Endothelial cell of umbilical vein (primary cell): ENCODE measurements around the gene RGS9BP. TPM values are rescaled to one million over a fixed set of nuclear protein-coding genes. Genes with fewer than 3 reads are reported as not detected.

Source experiments
- BruUV-seq: library from RNA; stranded (reverse); fragments of 400-500 nt; replicated peaks from 2 replicates; lab custom pipeline; 2021; lab: Mats Ljungman, UMichigan
- CTCF ChIA-PET: fragments of 300-600, 350-600 bp; sonication (Branson Sonifier 250); formaldehyde crosslinking; loops from one replicate; lab custom pipeline; 2021; ENCODE audit warnings: antibody characterized with exemption, inconsistent platforms; lab: Charles Lee
- POLR2A ChIA-PET: fragments of 300-600, 350-600 bp; sonication (Branson Sonifier 250); formaldehyde crosslinking; loops from one replicate; lab custom pipeline; 2021; ENCODE audit warnings: antibody characterized with exemption, inconsistent platforms; lab: Charles Lee
- DNase-seq: peaks from one replicate; pipeline ENCODE4 v3.0.0-alpha.2; 2011; ENCODE audit warnings: low read depth, low spot score
- FAIRE-seq: peaks from 2 replicates; lab custom pipeline; 2011; peaks lifted over from hg19 to GRCh38; lab: Jason Lieb, UNC
- H2AFZ ChIP-seq: 2 replicates; pipeline ENCODE4 v1.6.0; 2012; ENCODE audit warnings: low read depth, low read length, control low read depth, inconsistent platforms
- H3K27ac ChIP-seq: 2 replicates; pipeline ENCODE4 v1.5.1; 2011; ENCODE audit warnings: low read depth, mild to moderate bottlenecking, control low read depth, low read length, moderate library complexity; ENCODE audit not compliant: insufficient read depth
- H3K27me3 ChIP-seq, 2 experiments: 2 replicates each; pipeline versions ENCODE4 v1.6.0 to v1.6.1; 2011; ENCODE audit warnings: low read length in 2 of 2, mixed read lengths in 1 of 2; ENCODE audit not compliant: control insufficient read depth in 2 of 2, insufficient read depth in 2 of 2
- H3K36me3 ChIP-seq, 2 experiments: 2 replicates in 1 of 2; 3 replicates in 1 of 2; pipeline ENCODE4 v1.5.1; 2011; ENCODE audit warnings: low read length in 2 of 2, mild to moderate bottlenecking in 1 of 2, moderate library complexity in 1 of 2; ENCODE audit not compliant: control insufficient read depth in 2 of 2, insufficient read depth in 2 of 2; ENCODE audit errors: extremely low read depth in 1 of 2
- H3K4me1 ChIP-seq: 3 replicates; pipeline ENCODE4 v1.5.1; 2011; ENCODE audit warnings: mild to moderate bottlenecking, low read length; ENCODE audit not compliant: control insufficient read depth, insufficient read depth; ENCODE audit errors: extremely low read depth
- H3K4me2 ChIP-seq: 2 replicates; pipeline ENCODE4 v1.6.1; 2011; ENCODE audit warnings: low read length, control low read depth, mixed read lengths; ENCODE audit not compliant: insufficient read depth
- H3K4me3 ChIP-seq, 3 experiments: fragments of 200-600 bp in 1 of 3; sonication (generic), shearing (Covaris generic) in 1 of 3; replicated peaks in 1 of 3; 2 replicates each; pipeline ENCODE4 v1.5.1; 2011 to 2016; ENCODE audit warnings: control low read depth in 3 of 3, low read length in 3 of 3, mild to moderate bottlenecking in 2 of 3, inconsistent platforms in 1 of 3, low read depth in 1 of 3, moderate library complexity in 1 of 3; ENCODE audit not compliant: insufficient read depth in 1 of 3
- H3K79me2 ChIP-seq: 2 replicates; pipeline ENCODE4 v1.6.0; 2012; ENCODE audit warnings: low read length, inconsistent platforms; ENCODE audit not compliant: control insufficient read depth, insufficient read depth
- H3K9ac ChIP-seq: replicated peaks from 2 replicates; pipeline ENCODE3; 2011; ENCODE audit warnings: low read length, control low read depth; ENCODE audit not compliant: insufficient read depth; ENCODE audit errors: extremely low read depth
- H3K9me1 ChIP-seq: replicated peaks from 3 replicates; pipeline ENCODE4 v1.6.0; 2011; ENCODE audit warnings: mild to moderate bottlenecking, low read length; ENCODE audit not compliant: control insufficient read depth, insufficient read depth; ENCODE audit errors: extremely low read depth
- H3K9me3 ChIP-seq: replicated peaks from 2 replicates; pipeline ENCODE4 v1.5.1; 2012; ENCODE audit warnings: low read length, inconsistent platforms; ENCODE audit not compliant: control insufficient read depth, insufficient read depth
- H4K20me1 ChIP-seq: replicated peaks from 2 replicates; pipeline ENCODE3; 2011; ENCODE audit warnings: mild to moderate bottlenecking, low read length; ENCODE audit not compliant: control insufficient read depth, insufficient read depth; ENCODE audit errors: extremely low read depth
- EZH2 ChIP-seq: IDR thresholded peaks from 2 replicates; pipeline ENCODE4 v1.6.1; 2012; ENCODE audit warnings: borderline replicate concordance, low read depth, mild to moderate bottlenecking, moderate library complexity, low read length, inconsistent platforms; ENCODE audit not compliant: severe bottlenecking
- FOS ChIP-seq: IDR thresholded peaks from 2 replicates; pipeline ENCODE4 v1.6.1; 2011; ENCODE audit warnings: mild to moderate bottlenecking, low read length, moderate library complexity, borderline replicate concordance; ENCODE audit not compliant: insufficient read depth
- JUN ChIP-seq: IDR thresholded peaks from 2 replicates; pipeline ENCODE4 v1.6.1; 2011; ENCODE audit warnings: borderline replicate concordance, low read depth; ENCODE audit not compliant: insufficient read length, insufficient read depth
- MYC ChIP-seq: IDR thresholded peaks from one replicate; pipeline ENCODE4 v1.6.1; 2011; ENCODE audit warnings: mild to moderate bottlenecking, low read depth, low read length
- POLR2AphosphoS5 ChIP-seq: IDR thresholded peaks from 2 replicates; pipeline ENCODE4 v1.6.1; 2012; ENCODE audit warnings: low read depth, mild to moderate bottlenecking, control low read depth, low read length, moderate library complexity; ENCODE audit not compliant: insufficient read depth
- dilution Hi-C: fragments of 300-500 bp; cut with MboI; formaldehyde crosslinking; loops from one replicate; pipeline ENCODE4 v1.15.0; 2019; ENCODE audit warnings: low sequenced_read_pairs; ENCODE audit not compliant: extremely low pct_ligation_motif_present
- intact Hi-C: fragments of 100-400 bp; cut with micrococcal nuclease; formaldehyde crosslinking; loops from one replicate; pipeline ENCODE4 v1.10.0; 2022
- polyA plus RNA-seq, 4 experiments: library from polyadenylated mRNA; depleted of rRNA in 3 of 4; stranded (reverse) in 3 of 4; unstranded in 1 of 4; fragments of >200 nt; gene quantifications; 2 replicates each; pipeline versions ENCODE4 v1.2.1 to v1.2.3, GENCODE V29; 2011 to 2012; ENCODE audit warnings: missing spikeins in 1 of 4
- small RNA-seq: library from RNA; depleted of rRNA; stranded (forward); fragments of <200 nt; gene quantifications from one replicate; pipeline ENCODE3, GENCODE V24; 2012; ENCODE audit warnings: low replicate concordance, low read depth; ENCODE audit not compliant: insufficient read depth, insufficient read length
- total RNA-seq: library from RNA; stranded (reverse); gene quantifications from 2 replicates; pipeline ENCODE4 v1.2.3, GENCODE V29; 2021
- TF ChIP-seq, protein P1 (sequence below), 2 donors: IDR thresholded peaks; 1 replicate in 1 of 2; 2 replicates in 1 of 2; pipeline ENCODE4 v1.5.1; 2011; ENCODE audit warnings: low read length in 2 of 2, mild to moderate bottlenecking in 2 of 2, moderate library complexity in 2 of 2, control low read depth in 1 of 2, inconsistent platforms in 1 of 2, low read depth in 1 of 2; ENCODE audit not compliant: insufficient read depth in 1 of 2; ENCODE audit errors: extremely low read depth in 1 of 2
- TF ChIP-seq, protein P2 (sequence below): IDR thresholded peaks from 2 replicates; pipeline ENCODE4 v1.6.1; 2011; ENCODE audit not compliant: insufficient read depth, insufficient read length

The RGS9BP gene
- total and polyA plus RNA-seq, 2 donors (not counting 3 experiments of a cell fraction or from before 2014, with no cell fraction given), result 0.15 TPM; not detected in 1

DNA sequence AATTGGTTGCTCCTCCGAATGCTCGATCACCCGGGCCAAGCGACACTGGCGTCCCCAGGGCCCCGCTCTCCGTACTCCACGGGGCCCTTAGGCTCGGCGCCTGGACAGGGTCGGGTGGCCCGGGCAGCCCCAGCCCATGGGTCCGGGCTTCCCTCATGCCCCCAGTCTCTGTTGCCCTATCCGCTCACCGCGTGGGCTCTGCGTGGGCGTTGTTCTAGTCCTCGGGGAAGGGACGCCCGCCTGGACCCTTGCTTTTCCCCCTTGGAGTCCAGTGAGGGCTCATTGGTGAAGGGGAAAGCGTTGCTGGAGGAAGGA is 45.2 kb downstream of the RGS9BP start:
- BruUV-seq, result no TSS peak
- CTCF ChIA-PET, result no interaction called here

More for the DNA sequence above, 45.2 kb downstream of the RGS9BP start:
- POLR2A ChIA-PET, result no interaction called here
- Histone ChIP-seq H3K4me3 (no peak overlapping the region), H3K4me1 (no peaks in the 10 kb centered on the region), H3K9me3 (no peaks in the 10 kb centered on the region), H3K27ac (no peak overlapping the region), H3K27me3 (no peaks in the 10 kb centered on the region), H3K36me3 (no peaks in the 10 kb centered on the region), H3K79me2 (no peaks in the 10 kb centered on the region), H3K4me2 (no peak overlapping the region), H3K9ac (no peak overlapping the region), H2AFZ (no peak overlapping the region), H4K20me1 (no peaks in the 10 kb centered on the region), H3K9me1 (no peaks in the 10 kb centered on the region)
- intact Hi-C loops (no loop called here), dilution Hi-C loops (no loop called here)
- no peak for DNase-seq
- TF ChIP-seq POLR2AphosphoS5 (no peak), EZH2 (no peak), FOS (no peak), MYC (no peak), JUN (no peak)
- TF ChIP-seq, protein P1, sequence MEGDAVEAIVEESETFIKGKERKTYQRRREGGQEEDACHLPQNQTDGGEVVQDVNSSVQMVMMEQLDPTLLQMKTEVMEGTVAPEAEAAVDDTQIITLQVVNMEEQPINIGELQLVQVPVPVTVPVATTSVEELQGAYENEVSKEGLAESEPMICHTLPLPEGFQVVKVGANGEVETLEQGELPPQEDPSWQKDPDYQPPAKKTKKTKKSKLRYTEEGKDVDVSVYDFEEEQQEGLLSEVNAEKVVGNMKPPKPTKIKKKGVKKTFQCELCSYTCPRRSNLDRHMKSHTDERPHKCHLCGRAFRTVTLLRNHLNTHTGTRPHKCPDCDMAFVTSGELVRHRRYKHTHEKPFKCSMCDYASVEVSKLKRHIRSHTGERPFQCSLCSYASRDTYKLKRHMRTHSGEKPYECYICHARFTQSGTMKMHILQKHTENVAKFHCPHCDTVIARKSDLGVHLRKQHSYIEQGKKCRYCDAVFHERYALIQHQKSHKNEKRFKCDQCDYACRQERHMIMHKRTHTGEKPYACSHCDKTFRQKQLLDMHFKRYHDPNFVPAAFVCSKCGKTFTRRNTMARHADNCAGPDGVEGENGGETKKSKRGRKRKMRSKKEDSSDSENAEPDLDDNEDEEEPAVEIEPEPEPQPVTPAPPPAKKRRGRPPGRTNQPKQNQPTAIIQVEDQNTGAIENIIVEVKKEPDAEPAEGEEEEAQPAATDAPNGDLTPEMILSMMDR (IDR thresholded peaks at IDR 0.05; ENCODE audit: extremely low read depth in 1 of 2, insufficient read depth in 1 of 2, low read depth in 1 of 2, low read length in 2 of 2), result no peak
- TF ChIP-seq, protein P2, sequence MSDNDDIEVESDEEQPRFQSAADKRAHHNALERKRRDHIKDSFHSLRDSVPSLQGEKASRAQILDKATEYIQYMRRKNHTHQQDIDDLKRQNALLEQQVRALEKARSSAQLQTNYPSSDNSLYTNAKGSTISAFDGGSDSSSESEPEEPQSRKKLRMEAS, result no peak
- no peak for FAIRE-seq

Small RNAs within 50 kb of the gene (small RNA-seq; reads per million reads assigned to genes)
- not detected for gene RN7SL789P

Other genes with a start within 250 kb of the RGS9BP start
- 154 and 168 TPM in 2 replicates for gene PDCD5, start 94.7 kb upstream of the RGS9BP start, total RNA-seq
- gene PDCD5, start 94.7 kb upstream of the RGS9BP start, polyA plus RNA-seq, result 34.2 and 51.7 TPM in 2 replicates
- gene ANKRD27, start 668 bp upstream of the RGS9BP start, total RNA-seq, result 29.6 and 37.4 TPM in 2 replicates
- gene ANKRD27, start 668 bp upstream of the RGS9BP start, polyA plus RNA-seq, result 13.5 and 18.3 TPM in 2 replicates
- gene NUDT19, start 16.0 kb downstream of the RGS9BP start, total RNA-seq, result 13.8 and 14.0 TPM in 2 replicates
- 6.6 and 7.7 TPM in 2 replicates for gene NUDT19, start 16.0 kb downstream of the RGS9BP start, polyA plus RNA-seq
- 0.09 TPM in 1 of 2 replicates, not detected in the other for gene TDRD12, start 43.9 kb downstream of the RGS9BP start, total RNA-seq
- gene TDRD12, start 43.9 kb downstream of the RGS9BP start, polyA plus RNA-seq, result 0.03 TPM in 2 replicates
- not detected in 2 replicates for gene SLC7A9, start 193.9 kb downstream of the RGS9BP start, total RNA-seq
- 0.06 TPM in 1 of 2 replicates, not detected in the other for gene SLC7A9, start 193.9 kb downstream of the RGS9BP start, polyA plus RNA-seq